Measurements from ENCODE around the gene GOSR1.
"Not testable (repeated sequence)": the region's sequence is repeated elsewhere in the genome, so short reads cannot be mapped to it uniquely, and the experiment has no call there.

GOSR1 gene

GRCh38 chr17:30563131-30563904, 86.1 kb downstream of the GOSR1 start:
- DNase-seq, result not testable (repeated sequence)

GRCh38 chr17:30563905-30564390, 86.7 kb downstream of the GOSR1 start:
- DNase-seq, result peak; percentile 92

GRCh38 chr17:30564422-30565072, 87.3 kb downstream of the GOSR1 start:
- DNase-seq, result not testable (repeated sequence)

- peak; percentile 38 for DNase-seq
These were observed 88.1 kb downstream of the GOSR1 start for GRCh38 chr17:30565073-30565935.

- DNase-seq, result not testable (repeated sequence)
These were observed 88.9 kb downstream of the GOSR1 start for GRCh38 chr17:30566104-30566503.

- DNase-seq, result not testable (repeated sequence)
These were observed 89.5 kb downstream of the GOSR1 start for GRCh38 chr17:30566516-30567225.

- DNase-seq, result no peak
These were observed 90.3 kb downstream of the GOSR1 start for GRCh38 chr17:30567231-30568116.

GRCh38 chr17:30568117-30568430, 90.9 kb downstream of the GOSR1 start:
- DNase-seq, result no peak

GRCh38 chr17:30569531-30570175, 92.4 kb downstream of the GOSR1 start:
- not testable (repeated sequence) for DNase-seq

- no peak for DNase-seq
These were observed 93.0 kb downstream of the GOSR1 start for GRCh38 chr17:30570191-30570590.

GRCh38 chr17:30570596-30571265, 93.5 kb downstream of the GOSR1 start:
- DNase-seq, result no peak

- not testable (repeated sequence) for DNase-seq
These were observed 94.2 kb downstream of the GOSR1 start for GRCh38 chr17:30571404-30571803.

GRCh38 chr17:30571921-30572320, 94.7 kb downstream of the GOSR1 start:
- DNase-seq, result no peak

GRCh38 chr17:30572651-30573554, 95.7 kb downstream of the GOSR1 start:
- DNase-seq, result not testable (repeated sequence)

GRCh38 chr17:30573603-30574175, 96.5 kb downstream of the GOSR1 start:
- no peak for DNase-seq

- not testable (repeated sequence) for DNase-seq
These were observed 97.1 kb downstream of the GOSR1 start for GRCh38 chr17:30574309-30574708.

- not testable (repeated sequence) for DNase-seq
These were observed 97.6 kb downstream of the GOSR1 start for GRCh38 chr17:30574806-30575205.

- not testable (repeated sequence) for DNase-seq
These were observed 98.6 kb downstream of the GOSR1 start for GRCh38 chr17:30575648-30576325.
